Measurements from ENCODE around the gene APOA4.

APOA4 gene

GRCh38 chr11:116773203-116774097 is 49.7 kb downstream of the APOA4 start:
- no peak for DNase-seq

- peak; percentile 95 to 97 for DNase-seq
These were observed 50.5 kb downstream of the APOA4 start, which contains the start of gene BUD13 for GRCh38 chr11:116772443-116773202. Gene BUD13, minus strand, starts transcription at chr11:116772987. Its CDS starts 23 bp downstream, at chr11:116772964.

DNA sequence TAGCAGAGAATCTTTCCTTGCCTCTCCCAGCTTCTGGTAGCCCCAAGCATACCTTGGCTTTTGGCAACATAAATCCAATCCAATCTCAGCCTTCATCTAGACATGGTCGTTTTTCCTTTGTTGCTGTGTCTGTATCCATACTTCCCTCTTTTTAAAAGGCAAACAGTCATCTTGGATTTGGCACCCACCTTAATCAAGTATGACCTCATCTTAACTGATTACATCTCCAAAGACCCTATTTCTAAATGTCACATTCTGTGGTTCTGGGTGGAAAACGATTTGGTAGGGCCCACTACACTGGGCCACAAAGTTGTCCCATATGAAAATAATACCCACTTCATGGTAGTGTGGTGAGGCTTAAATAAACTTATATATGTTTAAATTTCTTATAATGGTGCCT is 51.2 kb downstream of the APOA4 start:
- no peak for DNase-seq

All from activated T-cell treated with anti-CD3 and anti-CD28 coated beads, Interleukin-2, amount 50 U/mL, for 48 hours (primary cell).